HepG2 (cell line): Measurements from ENCODE around the gene ID3. TPM values are rescaled to one million over a fixed set of nuclear protein-coding genes. Genes with fewer than 3 reads are reported as not detected.

ENCODE experiments used
- FOSL2 ChIP-seq: sonication (generic); formaldehyde crosslinking; IDR thresholded peaks from 2 replicates; pipeline ENCODE4 v1.4.0; 2020; ENCODE audit warnings: missing genetic modification reagents
- FOXK1 ChIP-seq: sonication (generic); formaldehyde crosslinking; IDR thresholded peaks from 2 replicates; pipeline ENCODE4 v1.4.0; 2020; ENCODE audit warnings: low read depth, missing genetic modification reagents, borderline replicate concordance
- HOMEZ ChIP-seq: IDR thresholded peaks from 2 replicates; pipeline ENCODE4 v1.6.1; 2016; ENCODE audit warnings: low read depth
- KAT7 ChIP-seq: IDR thresholded peaks from 2 replicates; pipeline ENCODE4 v1.6.1; 2018; ENCODE audit warnings: borderline replicate concordance, missing compliant biosample characterization
- NFE2L1 ChIP-seq: sonication (generic); formaldehyde crosslinking; IDR thresholded peaks from 2 replicates; pipeline ENCODE4 v1.4.0; 2020; ENCODE audit warnings: missing genetic modification reagents, mild to moderate bottlenecking, borderline replicate concordance
- NR3C1 ChIP-seq: sonication (generic); formaldehyde crosslinking; IDR thresholded peaks from 2 replicates; pipeline ENCODE4 v1.4.0; 2020; ENCODE audit warnings: missing genetic modification reagents
- RBM39 ChIP-seq: fragments of 200-400 bp; formaldehyde crosslinking; IDR thresholded peaks from one replicate; pipeline ENCODE4 v1.6.1; 2018; ENCODE audit warnings: antibody characterized with exemption, mild to moderate bottlenecking, low read depth, low read length; ENCODE audit not compliant: poor library complexity, severe bottlenecking
- SMAD1 ChIP-seq: sonication (generic); formaldehyde crosslinking; IDR thresholded peaks from 2 replicates; pipeline ENCODE4 v1.4.0; 2020; ENCODE audit warnings: missing genetic modification reagents, low read depth, mild to moderate bottlenecking, borderline replicate concordance
- SP2 ChIP-seq: sonication (generic); formaldehyde crosslinking; IDR thresholded peaks from 2 replicates; pipeline ENCODE4 v1.5.1; 2020; ENCODE audit warnings: mild to moderate bottlenecking, missing genetic modification reagents
- U2AF1 ChIP-seq: fragments of 200-400 bp; formaldehyde crosslinking; optimal IDR thresholded peaks from 2 replicates; pipeline ENCODE3; 2017; ENCODE audit warnings: mild to moderate bottlenecking, low read depth, low read length
- ZBTB46 ChIP-seq: sonication (generic); formaldehyde crosslinking; IDR thresholded peaks from 2 replicates; pipeline ENCODE4 v1.4.0; 2020; ENCODE audit warnings: mild to moderate bottlenecking, missing genetic modification reagents, borderline replicate concordance
- ZC3H4 ChIP-seq: sonication (generic); formaldehyde crosslinking; IDR thresholded peaks from 2 replicates; pipeline ENCODE4 v1.4.0; 2020; ENCODE audit warnings: missing genetic modification reagents, borderline replicate concordance
- ZMYM3 ChIP-seq: sonication (generic); formaldehyde crosslinking; IDR thresholded peaks from 2 replicates; pipeline ENCODE4 v1.5.1; 2020; ENCODE audit warnings: mild to moderate bottlenecking, missing genetic modification reagents
- ZNF207 ChIP-seq: fragments of 450-650 bp; IDR thresholded peaks from 2 replicates; pipeline ENCODE4 v1.6.1; 2016; ENCODE audit warnings: antibody characterized with exemption, borderline replicate concordance
- ZNF280D ChIP-seq: sonication (generic); formaldehyde crosslinking; IDR thresholded peaks from 2 replicates; pipeline ENCODE4 v1.5.1; 2020; ENCODE audit warnings: mild to moderate bottlenecking, missing genetic modification reagents
- ZNF337 ChIP-seq: sonication (generic); formaldehyde crosslinking; IDR thresholded peaks from 2 replicates; pipeline ENCODE4 v1.5.1; 2020; ENCODE audit warnings: missing genetic modification reagents, low read depth, mild to moderate bottlenecking, borderline replicate concordance
- ZNF350 ChIP-seq: sonication (generic); formaldehyde crosslinking; IDR thresholded peaks from 2 replicates; pipeline ENCODE4 v1.4.0; 2020; ENCODE audit warnings: mild to moderate bottlenecking, low read depth, missing genetic modification reagents, borderline replicate concordance
- ZNF572 ChIP-seq: sonication (generic); formaldehyde crosslinking; IDR thresholded peaks from 2 replicates; pipeline ENCODE4 v1.5.1; 2020; ENCODE audit warnings: mild to moderate bottlenecking, missing genetic modification reagents
- ZNF83 ChIP-seq: sonication (generic); formaldehyde crosslinking; IDR thresholded peaks from 2 replicates; pipeline ENCODE4 v1.4.0; 2020; ENCODE audit warnings: missing genetic modification reagents, mild to moderate bottlenecking, borderline replicate concordance
- polyA plus RNA-seq, 8 experiments: library from polyadenylated mRNA; depleted of rRNA in 3 of 8; stranded (reverse) in 7 of 8; unstranded in 1 of 8; fragments of >200 nt; fragmentation: Illumina TruSeq in 4 of 8; extraction: Trizol in 4 of 8; gene quantifications; 2 replicates each; pipeline versions ENCODE4 v1.2.1 to v1.2.3, GENCODE V29; 2011 to 2016; ENCODE audit warnings: low read depth in 4 of 8, missing spikeins in 1 of 8, mixed read lengths in 1 of 8; ENCODE audit not compliant: insufficient read depth in 1 of 8
- total RNA-seq, 5 experiments: library from RNA; depleted of rRNA; stranded (reverse); fragments of >200 nt; fragmentation: Illumina TruSeq; extraction: Trizol; gene quantifications; 2 replicates each; pipeline ENCODE4 v1.2.3, GENCODE V29; 2016; ENCODE audit warnings: low read depth in 1 of 5
- TF ChIP-seq, protein P1 (sequence below): sonication (generic); formaldehyde crosslinking; IDR thresholded peaks from 2 replicates; pipeline ENCODE4 v1.4.0; 2020; ENCODE audit warnings: mild to moderate bottlenecking, low read depth, missing genetic modification reagents
- TF ChIP-seq, protein P2 (sequence below): sonication (generic); formaldehyde crosslinking; IDR thresholded peaks from 2 replicates; pipeline ENCODE4 v1.5.0; 2020; ENCODE audit warnings: missing genetic modification reagents

ID3 gene
- total and polyA plus RNA-seq, 2 of the 13 experiments (the other 11 are each of a cell fraction or from before 2014, with no cell fraction given), result 64.8 to 115 TPM

DNA sequence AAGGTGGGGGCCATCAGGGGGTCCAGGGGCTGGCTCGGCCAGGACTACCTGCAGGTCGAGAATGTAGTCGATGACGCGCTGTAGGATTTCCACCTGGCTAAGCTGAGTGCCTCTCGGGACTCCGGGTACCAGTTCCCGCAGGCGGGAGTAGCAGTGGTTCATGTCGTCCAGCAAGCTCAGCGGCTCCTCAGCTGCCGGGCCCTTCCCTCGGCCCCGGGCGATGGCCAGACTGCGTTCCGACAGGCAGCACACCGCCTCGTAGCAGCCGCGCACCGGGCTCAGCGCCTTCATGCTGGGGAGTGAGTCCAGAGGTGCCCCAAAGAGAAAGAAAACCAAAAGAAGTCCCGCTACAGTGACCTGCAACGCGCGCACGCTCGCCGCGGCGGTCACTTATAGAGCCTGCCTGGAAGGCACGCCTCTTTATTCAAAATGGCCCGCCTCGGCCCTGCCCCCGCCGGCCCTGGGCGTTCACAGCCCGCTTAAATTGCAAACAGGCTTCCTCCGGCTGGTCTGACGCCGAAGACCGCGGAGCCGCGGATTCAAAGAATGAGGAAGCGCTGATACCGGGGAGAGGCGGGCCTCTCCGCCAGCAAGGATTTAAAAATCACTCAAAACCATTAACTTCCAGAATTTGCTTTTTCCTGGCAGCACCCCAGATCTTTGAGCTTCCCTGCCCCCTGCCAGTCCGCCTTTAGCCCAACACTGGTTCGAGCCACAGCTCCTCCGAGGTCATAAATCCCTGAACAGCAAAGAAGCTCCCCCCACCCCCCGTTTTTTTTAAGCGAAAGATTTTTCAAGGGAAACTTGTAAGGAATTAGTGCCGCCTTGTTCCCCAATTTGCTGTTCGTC lies at the start of gene ID3 (continued):
- TF ChIP-seq ZBTB46 (CRISPR knock-in tag), result no peak
- TF ChIP-seq, protein P1, sequence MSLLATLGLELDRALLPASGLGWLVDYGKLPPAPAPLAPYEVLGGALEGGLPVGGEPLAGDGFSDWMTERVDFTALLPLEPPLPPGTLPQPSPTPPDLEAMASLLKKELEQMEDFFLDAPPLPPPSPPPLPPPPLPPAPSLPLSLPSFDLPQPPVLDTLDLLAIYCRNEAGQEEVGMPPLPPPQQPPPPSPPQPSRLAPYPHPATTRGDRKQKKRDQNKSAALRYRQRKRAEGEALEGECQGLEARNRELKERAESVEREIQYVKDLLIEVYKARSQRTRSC (CRISPR knock-in tag), result no peak
- TF ChIP-seq ZNF207, result no peak
- TF ChIP-seq ZNF350 (CRISPR knock-in tag), result 0 out of 2 replicates have a peak, but pooled peaks have one; percentile 30
- no peak for TF ChIP-seq ZNF280D (CRISPR knock-in tag)
- no peak for TF ChIP-seq ZNF83 (CRISPR knock-in tag)
- TF ChIP-seq ZNF572, result no peak
- peak; percentile 70 for TF ChIP-seq RBM39
- TF ChIP-seq, protein P2, sequence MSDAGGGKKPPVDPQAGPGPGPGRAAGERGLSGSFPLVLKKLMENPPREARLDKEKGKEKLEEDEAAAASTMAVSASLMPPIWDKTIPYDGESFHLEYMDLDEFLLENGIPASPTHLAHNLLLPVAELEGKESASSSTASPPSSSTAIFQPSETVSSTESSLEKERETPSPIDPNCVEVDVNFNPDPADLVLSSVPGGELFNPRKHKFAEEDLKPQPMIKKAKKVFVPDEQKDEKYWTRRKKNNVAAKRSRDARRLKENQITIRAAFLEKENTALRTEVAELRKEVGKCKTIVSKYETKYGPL, result peak; percentile 70; the same call in 1 of the 2 replicates
- TF ChIP-seq NFE2L1 (CRISPR knock-in tag), result no peak
- TF ChIP-seq FOSL2 (CRISPR knock-in tag), result 0 out of 2 replicates have a peak, but pooled peaks have one; percentile 31
- no peak for TF ChIP-seq U2AF1
- TF ChIP-seq ZC3H4, result no peak
- TF ChIP-seq ZMYM3 (CRISPR knock-in tag), result no peak
- no peak for TF ChIP-seq NR3C1 (CRISPR knock-in tag)
- no peak for TF ChIP-seq SP2 (CRISPR knock-in tag)
- no peak for TF ChIP-seq KAT7
- no peak for TF ChIP-seq ZNF337 (CRISPR knock-in tag)
- TF ChIP-seq FOXK1 (CRISPR knock-in tag), result peak; percentile 8; the same call in 1 of the 2 replicates
- TF ChIP-seq SMAD1 (CRISPR knock-in tag), result 0 out of 2 replicates have a peak, but pooled peaks have one; percentile 46
- TF ChIP-seq HOMEZ (CRISPR knock-in tag), result no peak
